Stimulated activated CD8-positive, alpha-beta memory T cell treated with anti-CD3 and anti-CD28 coated beads, Interleukin-12 subunit alpha, Interleukin-12 subunit beta, amount 100 ng/mL, for 24 hours (primary cell): Measurements from ENCODE around the gene RAD51B.

Experiments used
- DNase-seq: peaks from one replicate; pipeline ENCODE4 v3.0.0-alpha.2; 2020; ENCODE audit errors: extremely low read depth

RAD51B gene

GRCh38 chr14:68770553-68771286 lies 951.1 kb downstream of the RAD51B start:
- DNase-seq = no peak

GRCh38 chr14:68771631-68772030 lies 952.1 kb downstream of the RAD51B start:
- no peak for DNase-seq

- DNase-seq = no peak
These were observed 953.3 kb downstream of the RAD51B start for GRCh38 chr14:68772761-68773381.

GRCh38 chr14:68774771-68775613 lies 955.4 kb downstream of the RAD51B start:
- DNase-seq = no peak

GRCh38 chr14:68775614-68776126 lies 956.1 kb downstream of the RAD51B start:
- no peak for DNase-seq

GRCh38 chr14:68777644-68778043 lies 958.1 kb downstream of the RAD51B start:
- no peak for DNase-seq
